Measurements from ENCODE around the gene GIGYF2.

The GIGYF2 gene

DNA sequence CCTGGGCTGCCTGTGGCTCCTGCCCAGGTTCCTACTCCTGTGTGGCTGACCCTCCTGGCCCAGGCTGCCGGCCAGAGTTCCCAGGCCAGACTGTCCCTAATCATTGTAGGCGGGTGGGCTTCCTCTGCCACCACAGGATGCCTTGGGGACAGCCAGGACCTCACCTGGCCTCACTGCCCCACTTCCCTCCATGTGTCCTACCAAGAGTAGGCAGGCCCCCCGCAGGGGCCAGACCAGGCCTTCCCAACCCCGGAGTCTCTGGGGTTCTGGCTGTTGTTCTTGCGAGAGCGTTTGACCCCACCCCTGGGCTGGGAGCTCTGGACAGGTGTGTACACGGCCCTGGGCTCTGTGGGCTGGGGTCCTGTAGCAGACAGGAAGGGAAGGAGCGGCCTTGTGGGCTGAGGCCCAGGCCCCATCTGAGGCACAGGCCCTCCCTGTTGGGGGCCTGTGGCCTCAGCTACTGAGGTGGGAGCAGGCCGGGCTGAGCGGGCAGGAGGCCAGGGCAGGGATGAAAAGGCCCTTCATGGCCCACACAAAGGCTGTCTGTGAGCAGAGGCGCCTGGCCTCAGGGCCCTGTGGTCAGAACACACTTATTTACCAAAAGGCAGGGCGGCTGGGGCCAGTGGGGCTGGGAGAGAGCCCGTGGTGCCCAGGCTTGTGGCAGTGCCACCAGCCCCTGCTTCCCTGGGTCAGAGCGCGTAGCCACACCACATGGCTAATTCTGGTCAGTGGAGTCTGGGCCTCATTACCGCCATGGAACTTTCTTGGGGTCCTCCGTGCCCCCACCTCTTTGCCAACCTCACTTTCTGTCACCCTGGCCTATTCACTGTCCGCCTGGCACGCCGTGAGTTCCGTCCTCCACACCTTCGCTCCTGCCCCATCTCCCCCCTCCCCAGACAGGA is 175.0 kb downstream of the GIGYF2 start:
- no peak overlapping the region for H3K4me3 ChIP-seq (ENCODE audit: low read depth, low read length)
- no peaks in the 10 kb centered on the region for H3K9me3 ChIP-seq (ENCODE audit: control insufficient read depth, insufficient read depth, low read length)
- no peak overlapping the region for H3K9ac ChIP-seq (ENCODE audit: low read depth, low read length)

DNA sequence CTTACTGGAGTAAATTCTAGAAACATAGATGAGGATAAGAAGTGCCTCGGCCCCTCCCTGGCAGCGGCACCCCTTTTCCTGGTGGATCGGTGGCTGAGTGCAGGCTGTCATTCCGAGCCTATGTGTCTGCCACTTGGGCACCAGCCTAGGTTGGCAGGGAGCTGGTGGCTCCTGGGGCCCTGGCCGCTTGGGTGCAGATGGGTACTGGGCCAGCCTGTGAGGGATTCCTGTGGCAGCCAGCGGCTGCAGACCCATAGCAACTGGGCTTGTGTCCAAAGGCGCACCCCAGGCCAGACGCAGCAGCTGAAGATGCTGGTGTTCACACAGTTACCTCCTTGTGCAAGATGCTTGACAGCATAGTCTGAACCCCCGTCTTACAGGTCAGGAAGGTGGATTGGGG is 175.7 kb downstream of the GIGYF2 start:
- H3K9me3 ChIP-seq (ENCODE audit: control insufficient read depth, insufficient read depth, low read length), result no peaks in the 10 kb centered on the region
- H3K9ac ChIP-seq (ENCODE audit: low read depth, low read length), result no peak overlapping the region
- H3K36me3 ChIP-seq (ENCODE audit: control insufficient read depth, insufficient read depth, low read length), result no peaks in the 10 kb centered on the region
- peaks cover 18% of the 10 kb centered on the region for H3K27me3 ChIP-seq (ENCODE audit: control insufficient read depth, insufficient read depth, low read length)
- no peaks in the 10 kb centered on the region for H3K4me1 ChIP-seq (ENCODE audit: control insufficient read depth, insufficient read depth, low read length)
- H3K4me3 ChIP-seq (ENCODE audit: low read depth, low read length), result no peak overlapping the region

More for the DNA sequence above, 175.0 kb downstream of the GIGYF2 start:
- no peaks in the 10 kb centered on the region for H3K36me3 ChIP-seq (ENCODE audit: control insufficient read depth, insufficient read depth, low read length)
- H3K27me3 ChIP-seq (ENCODE audit: control insufficient read depth, insufficient read depth, low read length), result peaks cover 11% of the 10 kb centered on the region
- no peaks in the 10 kb centered on the region for H3K4me1 ChIP-seq (ENCODE audit: control insufficient read depth, insufficient read depth, low read length)

DNA sequence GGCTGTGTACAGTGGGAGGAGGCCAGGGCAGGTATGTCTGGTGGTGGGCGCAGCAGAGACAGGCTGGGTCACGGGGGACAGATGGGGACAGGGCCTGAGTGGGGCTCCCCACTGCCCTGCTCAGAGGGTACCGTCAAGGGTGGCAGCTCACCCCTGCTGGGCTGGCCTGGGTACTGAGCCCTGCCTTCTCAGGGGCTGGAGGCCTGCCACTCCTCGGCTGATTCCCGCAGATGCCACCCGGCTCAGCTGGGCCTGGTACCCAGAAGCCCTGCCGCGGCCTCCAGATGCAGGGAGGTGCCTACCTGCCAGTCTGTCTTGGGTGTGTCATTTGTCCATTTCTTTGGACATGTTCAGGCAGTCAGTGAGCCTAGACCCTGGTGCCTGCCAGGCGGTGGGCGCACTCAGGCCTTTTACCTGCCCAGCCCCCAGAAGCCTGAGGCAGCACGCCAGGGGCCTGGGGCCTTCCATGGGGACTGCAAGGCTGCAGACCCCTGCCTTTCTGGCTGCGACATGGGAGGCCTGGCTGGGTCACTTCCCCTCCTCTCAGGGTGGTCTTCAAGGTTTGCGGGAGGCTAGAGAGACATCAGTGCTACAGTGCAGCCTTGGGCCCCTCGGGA is 176.3 kb downstream of the GIGYF2 start:
- peaks cover 23% of the 10 kb centered on the region for H3K27me3 ChIP-seq (ENCODE audit: control insufficient read depth, insufficient read depth, low read length)
- H3K4me1 ChIP-seq (ENCODE audit: control insufficient read depth, insufficient read depth, low read length), result no peaks in the 10 kb centered on the region
- no peaks in the 10 kb centered on the region for H3K36me3 ChIP-seq (ENCODE audit: control insufficient read depth, insufficient read depth, low read length)
- H3K9me3 ChIP-seq (ENCODE audit: control insufficient read depth, insufficient read depth, low read length), result no peaks in the 10 kb centered on the region
- H3K9ac ChIP-seq (ENCODE audit: low read depth, low read length), result no peak overlapping the region
- H3K4me3 ChIP-seq (ENCODE audit: low read depth, low read length), result no peak overlapping the region

GRCh38 chr2:232873909-232874641 is 176.9 kb downstream of the GIGYF2 start:
- H3K4me3 ChIP-seq (ENCODE audit: low read depth, low read length), result no peak overlapping the region
- H3K9ac ChIP-seq (ENCODE audit: low read depth, low read length), result no peak overlapping the region
- no peaks in the 10 kb centered on the region for H3K36me3 ChIP-seq (ENCODE audit: control insufficient read depth, insufficient read depth, low read length)
- no peaks in the 10 kb centered on the region for H3K4me1 ChIP-seq (ENCODE audit: control insufficient read depth, insufficient read depth, low read length)
- peaks cover 24% of the 10 kb centered on the region for H3K27me3 ChIP-seq (ENCODE audit: control insufficient read depth, insufficient read depth, low read length)
- no peaks in the 10 kb centered on the region for H3K9me3 ChIP-seq (ENCODE audit: control insufficient read depth, insufficient read depth, low read length)

GRCh38 chr2:232874677-232875223 is 177.6 kb downstream of the GIGYF2 start:
- H3K36me3 ChIP-seq (ENCODE audit: control insufficient read depth, insufficient read depth, low read length), result no peaks in the 10 kb centered on the region
- H3K4me3 ChIP-seq (ENCODE audit: low read depth, low read length), result no peak overlapping the region
- no peak overlapping the region for H3K9ac ChIP-seq (ENCODE audit: low read depth, low read length)
- H3K27me3 ChIP-seq (ENCODE audit: control insufficient read depth, insufficient read depth, low read length), result peaks cover 24% of the 10 kb centered on the region
- H3K4me1 ChIP-seq (ENCODE audit: control insufficient read depth, insufficient read depth, low read length), result no peaks in the 10 kb centered on the region
- no peaks in the 10 kb centered on the region for H3K9me3 ChIP-seq (ENCODE audit: control insufficient read depth, insufficient read depth, low read length)

DNA sequence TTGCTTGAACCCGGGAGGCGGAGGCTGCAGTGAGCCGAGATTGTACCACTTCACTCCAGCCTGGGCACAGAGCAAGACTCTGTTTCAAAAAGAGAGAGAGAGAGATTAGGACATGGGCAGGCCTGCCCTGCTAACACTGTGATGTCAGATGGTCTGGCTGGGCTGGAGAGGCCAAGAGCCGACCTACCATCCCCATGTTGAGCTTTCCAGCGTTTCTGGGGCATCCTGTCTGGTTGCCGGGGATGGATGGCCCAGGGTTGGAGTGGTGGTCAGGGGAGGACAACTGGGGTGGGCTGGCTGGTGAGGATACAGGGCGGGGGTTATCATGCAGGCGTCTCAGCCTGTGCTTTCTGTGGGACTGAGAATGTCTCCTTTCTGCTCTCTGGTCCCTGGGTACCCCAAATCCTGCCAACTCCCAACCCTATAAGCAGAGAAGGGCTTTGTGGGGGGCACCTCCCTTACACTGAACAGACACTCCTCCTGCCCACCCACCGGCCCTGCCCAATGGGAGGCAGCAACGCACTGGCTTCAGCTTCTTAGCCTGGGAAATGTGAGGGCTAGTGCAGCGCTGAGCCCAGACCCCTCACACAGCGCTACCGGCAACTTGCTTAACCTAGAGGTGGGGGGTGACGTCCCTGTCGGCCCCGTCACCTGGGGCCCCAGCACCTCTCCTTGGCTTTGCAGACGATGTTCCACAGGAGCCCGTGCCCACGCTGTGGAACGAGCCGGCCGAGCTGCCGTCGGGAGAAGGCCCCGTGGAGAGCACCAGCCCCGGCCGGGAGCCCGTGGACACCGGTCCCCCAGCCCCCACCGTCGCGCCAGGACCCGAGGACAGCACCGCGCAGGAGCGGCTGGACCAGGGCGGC is 178.4 kb downstream of the GIGYF2 start:
- Histone ChIP-seq H3K4me3 (ENCODE audit: low read depth, low read length) (peak overlapping the region; percentile 32), H3K9ac (ENCODE audit: low read depth, low read length) (no peak overlapping the region), H3K4me1 (ENCODE audit: control insufficient read depth, insufficient read depth, low read length) (no peaks in the 10 kb centered on the region)

DNA sequence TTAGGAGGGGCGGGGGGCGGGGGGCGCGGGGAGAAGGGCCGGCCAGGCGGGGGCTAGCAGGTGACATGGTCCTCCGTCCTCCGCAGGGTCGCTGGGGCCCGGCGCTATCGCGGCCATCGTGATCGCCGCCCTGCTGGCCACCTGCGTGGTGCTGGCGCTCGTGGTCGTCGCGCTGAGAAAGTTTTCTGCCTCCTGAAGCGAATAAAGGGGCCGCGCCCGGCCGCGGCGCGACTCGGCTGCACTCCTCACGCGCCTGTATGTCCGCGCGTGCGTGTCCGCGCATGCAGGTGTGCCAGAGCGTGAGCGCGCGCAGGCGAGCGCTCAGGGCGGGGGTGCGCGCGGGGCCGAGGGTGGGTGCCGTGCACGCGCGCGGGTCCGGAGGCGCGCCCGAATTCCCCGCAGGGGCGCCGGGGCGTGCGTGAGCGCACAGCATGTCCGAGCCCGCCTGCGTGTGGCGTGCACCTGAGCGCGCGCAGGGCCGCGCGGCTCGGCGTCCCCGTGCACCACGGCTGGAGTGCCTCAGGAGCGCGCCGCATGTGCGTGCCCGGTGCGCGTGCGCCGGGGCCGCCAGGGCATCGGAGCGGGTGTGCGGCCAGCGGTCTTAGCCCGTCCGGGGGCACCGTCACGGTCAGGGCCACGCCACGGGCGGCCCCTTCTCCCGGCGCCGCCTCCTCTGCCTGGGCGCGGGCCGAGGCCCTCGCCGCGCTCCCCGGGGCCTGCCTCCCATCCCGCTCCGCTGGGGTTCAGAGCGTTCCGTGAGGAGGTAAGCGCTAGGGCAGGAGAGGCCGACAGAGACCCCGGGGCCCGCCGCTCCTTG is 179.2 kb downstream of the GIGYF2 start:
- Histone ChIP-seq H3K9me3 (ENCODE audit: control insufficient read depth, insufficient read depth, low read length) (no peaks in the 10 kb centered on the region), H3K4me3 (ENCODE audit: low read depth, low read length) (peak overlapping the region; percentile 59), H3K27me3 (ENCODE audit: control insufficient read depth, insufficient read depth, low read length) (peaks cover 24% of the 10 kb centered on the region), H3K36me3 (ENCODE audit: control insufficient read depth, insufficient read depth, low read length) (no peaks in the 10 kb centered on the region), H3K4me1 (ENCODE audit: control insufficient read depth, insufficient read depth, low read length) (no peaks in the 10 kb centered on the region), H3K9ac (ENCODE audit: low read depth, low read length) (peak overlapping the region; percentile 24)

More for the DNA sequence above, 178.4 kb downstream of the GIGYF2 start:
- H3K9me3 ChIP-seq (ENCODE audit: control insufficient read depth, insufficient read depth, low read length), result no peaks in the 10 kb centered on the region
- peaks cover 24% of the 10 kb centered on the region for H3K27me3 ChIP-seq (ENCODE audit: control insufficient read depth, insufficient read depth, low read length)
- no peaks in the 10 kb centered on the region for H3K36me3 ChIP-seq (ENCODE audit: control insufficient read depth, insufficient read depth, low read length)

- Histone ChIP-seq H3K9ac (ENCODE audit: low read depth, low read length) (peak overlapping the region; percentile 24), H3K4me1 (ENCODE audit: control insufficient read depth, insufficient read depth, low read length) (no peaks in the 10 kb centered on the region), H3K4me3 (ENCODE audit: low read depth, low read length) (peak overlapping the region; percentile 59), H3K36me3 (ENCODE audit: control insufficient read depth, insufficient read depth, low read length) (no peaks in the 10 kb centered on the region), H3K9me3 (ENCODE audit: control insufficient read depth, insufficient read depth, low read length) (no peaks in the 10 kb centered on the region), H3K27me3 (ENCODE audit: control insufficient read depth, insufficient read depth, low read length) (peaks cover 24% of the 10 kb centered on the region)
Measured at GRCh38 chr2:232876978-232877441, 179.9 kb downstream of the GIGYF2 start.

GRCh38 chr2:232877940-232878511 is 180.9 kb downstream of the GIGYF2 start:
- Histone ChIP-seq H3K27me3 (ENCODE audit: control insufficient read depth, insufficient read depth, low read length) (peaks cover 24% of the 10 kb centered on the region), H3K4me3 (ENCODE audit: low read depth, low read length) (no peak overlapping the region), H3K9ac (ENCODE audit: low read depth, low read length) (no peak overlapping the region), H3K9me3 (ENCODE audit: control insufficient read depth, insufficient read depth, low read length) (no peaks in the 10 kb centered on the region), H3K36me3 (ENCODE audit: control insufficient read depth, insufficient read depth, low read length) (no peaks in the 10 kb centered on the region), H3K4me1 (ENCODE audit: control insufficient read depth, insufficient read depth, low read length) (no peaks in the 10 kb centered on the region)
